T-helper 1 cell treated with Interleukin-12 subunit alpha and Interleukin-12 subunit beta and Interleukin-4 antibody, amounts not matched to agents 30 μg/mL and 1 μg/mL, for 36 hours (primary cell): ENCODE measurements around the gene ANKRD12.
A peak's percentile ranks its signal among the peaks of the same experiment; 100 is the strongest.
"Not testable (repeated sequence)": the region's sequence is repeated elsewhere in the genome, so short reads cannot be mapped to it uniquely, and the experiment has no call there.

Source experiments
- H3K27ac Mint-ChIP-seq: one replicate; pipeline ENCODE4 v1.8.0; 2021; ENCODE audit warnings: mild to moderate bottlenecking, mixed read lengths
- H3K27me3 Mint-ChIP-seq: one replicate; pipeline ENCODE4 v1.8.0; 2021; ENCODE audit warnings: low read depth, mixed read lengths
- H3K36me3 Mint-ChIP-seq: one replicate; pipeline ENCODE4 v1.8.0; 2021; ENCODE audit warnings: low read depth, mixed read lengths
- H3K4me1 Mint-ChIP-seq: one replicate; pipeline ENCODE4 v1.8.0; 2021; ENCODE audit warnings: low read depth, mixed read lengths
- H3K4me3 Mint-ChIP-seq: one replicate; pipeline ENCODE4 v1.8.0; 2021; ENCODE audit warnings: mild to moderate bottlenecking, moderate library complexity, mixed read lengths
- H3K9me3 Mint-ChIP-seq: one replicate; pipeline ENCODE4 v1.8.0; 2021; ENCODE audit warnings: mixed read lengths

Gene ANKRD12

GRCh38 chr18:9146224-9146623, 9.6 kb downstream of the ANKRD12 start:
- peak overlapping the region; percentile 70 for H3K27ac Mint-ChIP-seq
- no peak overlapping the region for H3K4me3 Mint-ChIP-seq
- H3K36me3 Mint-ChIP-seq: peaks cover 2% of the 10 kb centered on the region
- no peaks in the 10 kb centered on the region for H3K27me3 Mint-ChIP-seq
- no peaks in the 10 kb centered on the region for H3K9me3 Mint-ChIP-seq
- H3K4me1 Mint-ChIP-seq: peaks cover 60% of the 10 kb centered on the region

GRCh38 chr18:9147440-9148202, 11.0 kb downstream of the ANKRD12 start:
- Mint-ChIP-seq H3K9me3 (no peaks in the 10 kb centered on the region), H3K4me1 (peaks cover 49% of the 10 kb centered on the region), H3K36me3 (peaks cover 2% of the 10 kb centered on the region), H3K27me3 (no peaks in the 10 kb centered on the region), H3K4me3 (peak overlapping the region; percentile 51), H3K27ac (peak overlapping the region; percentile 79)

GRCh38 chr18:9148203-9148552, 11.6 kb downstream of the ANKRD12 start:
- H3K27ac Mint-ChIP-seq: peak overlapping the region; percentile 79
- H3K36me3 Mint-ChIP-seq: peaks cover 1% of the 10 kb centered on the region
- no peaks in the 10 kb centered on the region for H3K27me3 Mint-ChIP-seq
- peaks cover 48% of the 10 kb centered on the region for H3K4me1 Mint-ChIP-seq
- no peaks in the 10 kb centered on the region for H3K9me3 Mint-ChIP-seq
- H3K4me3 Mint-ChIP-seq: no peak overlapping the region

DNA sequence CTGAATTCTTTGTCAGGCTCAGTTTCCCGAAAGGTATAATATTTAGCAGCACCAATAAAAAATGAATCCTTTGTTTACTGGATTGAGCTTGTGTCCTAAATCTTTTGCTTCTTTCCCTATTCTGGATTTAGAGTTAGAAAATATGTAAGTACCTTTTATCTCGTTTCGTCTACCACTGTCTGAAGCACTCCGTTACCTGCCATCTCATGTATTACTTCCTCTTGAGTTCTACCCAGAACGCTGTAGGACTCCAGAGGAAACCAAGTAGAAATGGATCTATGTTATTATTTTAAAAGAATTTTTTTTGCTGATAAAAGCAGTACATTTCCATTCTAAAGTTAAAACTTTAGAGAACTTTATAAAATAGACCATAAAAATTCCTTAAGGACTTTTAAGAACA, 13.5 kb downstream of the ANKRD12 start:
- H3K27ac Mint-ChIP-seq: no peak overlapping the region
- no peak overlapping the region for H3K4me3 Mint-ChIP-seq
- H3K27me3 Mint-ChIP-seq: no peaks in the 10 kb centered on the region
- H3K36me3 Mint-ChIP-seq: peaks cover 10% of the 10 kb centered on the region
- no peaks in the 10 kb centered on the region for H3K9me3 Mint-ChIP-seq
- peaks cover 47% of the 10 kb centered on the region for H3K4me1 Mint-ChIP-seq

DNA sequence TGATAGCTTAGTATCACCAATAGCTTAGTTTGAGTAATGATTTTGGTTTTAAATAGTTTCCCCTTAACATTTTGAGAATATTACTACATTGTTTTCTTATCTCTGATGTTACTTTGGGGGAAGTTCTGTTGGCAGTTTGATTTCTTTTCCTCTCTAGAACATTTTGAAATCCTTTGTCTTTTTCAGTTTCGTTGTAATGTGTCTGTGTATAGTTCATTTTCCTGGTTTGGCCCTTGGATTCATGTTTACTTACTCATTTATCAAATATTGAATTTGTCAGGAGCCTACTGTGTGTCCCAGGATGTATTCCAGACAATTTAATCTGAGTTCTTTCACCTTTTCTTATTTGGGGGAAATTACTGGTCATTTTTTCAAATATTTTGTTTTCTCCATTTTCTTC, 16.7 kb downstream of the ANKRD12 start:
- H3K36me3 Mint-ChIP-seq: peaks cover 15% of the 10 kb centered on the region
- H3K4me1 Mint-ChIP-seq: peaks cover 38% of the 10 kb centered on the region
- no peaks in the 10 kb centered on the region for H3K27me3 Mint-ChIP-seq
- no peaks in the 10 kb centered on the region for H3K9me3 Mint-ChIP-seq
- no peak overlapping the region for H3K27ac Mint-ChIP-seq
- H3K4me3 Mint-ChIP-seq: no peak overlapping the region

- H3K27me3 Mint-ChIP-seq: no peaks in the 10 kb centered on the region
- no peak overlapping the region for H3K4me3 Mint-ChIP-seq
- H3K36me3 Mint-ChIP-seq: peaks cover 19% of the 10 kb centered on the region
- no peak overlapping the region for H3K27ac Mint-ChIP-seq
- peaks cover 3% of the 10 kb centered on the region for H3K9me3 Mint-ChIP-seq
- H3K4me1 Mint-ChIP-seq: peaks cover 32% of the 10 kb centered on the region
Measured at GRCh38 chr18:9156604-9157249, 20.1 kb downstream of the ANKRD12 start.

DNA sequence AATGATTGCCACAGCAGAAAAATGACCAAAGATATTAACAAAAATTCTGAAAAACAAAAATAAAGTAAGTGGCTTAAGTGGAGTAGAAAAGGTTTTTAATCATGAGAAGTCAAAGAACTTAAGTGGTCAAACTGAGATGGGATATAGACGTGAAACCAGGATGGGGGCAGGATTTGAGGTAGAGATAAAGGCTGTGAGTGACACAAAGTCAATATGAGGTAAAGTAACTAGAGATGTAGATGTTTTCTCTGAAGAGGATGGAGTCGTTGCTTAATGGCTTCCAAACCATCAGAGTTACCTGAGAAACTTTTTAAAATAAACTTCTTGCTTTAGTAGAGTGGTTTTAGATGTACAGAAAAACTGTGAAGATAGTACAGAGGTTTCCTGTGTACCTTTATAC, 21.2 kb downstream of the ANKRD12 start:
- H3K9me3 Mint-ChIP-seq: peaks cover 13% of the 10 kb centered on the region
- H3K4me1 Mint-ChIP-seq: peaks cover 30% of the 10 kb centered on the region
- H3K27ac Mint-ChIP-seq: no peak overlapping the region
- no peaks in the 10 kb centered on the region for H3K27me3 Mint-ChIP-seq
- H3K4me3 Mint-ChIP-seq: no peak overlapping the region
- H3K36me3 Mint-ChIP-seq: peaks cover 26% of the 10 kb centered on the region

- Mint-ChIP-seq H3K4me1 (peaks cover 22% of the 10 kb centered on the region), H3K9me3 (peaks cover 35% of the 10 kb centered on the region), H3K27ac (no peak overlapping the region), H3K27me3 (no peaks in the 10 kb centered on the region), H3K4me3 (no peak overlapping the region), H3K36me3 (peaks cover 36% of the 10 kb centered on the region)
Measured at GRCh38 chr18:9160014-9160413, 23.4 kb downstream of the ANKRD12 start.

DNA sequence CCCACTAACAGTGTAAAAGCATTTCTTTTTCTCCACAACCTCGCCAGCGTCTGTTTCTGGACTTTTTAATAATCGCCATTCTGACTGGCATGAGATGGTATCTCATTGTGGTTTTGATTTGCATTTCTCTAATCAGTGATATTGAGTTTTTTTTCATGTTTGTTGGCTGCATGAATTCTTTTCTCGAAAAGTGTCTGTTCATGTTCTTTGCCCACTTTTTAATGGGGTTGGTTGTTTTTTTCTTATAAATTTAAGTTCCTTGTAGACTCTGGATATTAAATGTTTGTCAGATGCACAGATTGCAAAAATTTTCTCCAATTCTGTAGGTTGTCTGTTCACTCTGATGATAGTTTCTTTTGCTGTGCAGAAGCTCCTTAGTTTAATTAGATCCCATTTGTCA, 26.1 kb downstream of the ANKRD12 start:
- not testable (repeated sequence) for H3K27ac Mint-ChIP-seq, H3K4me3 Mint-ChIP-seq, H3K27me3 Mint-ChIP-seq
- H3K36me3 Mint-ChIP-seq: peaks cover 38% of the 10 kb centered on the region
- peaks cover 43% of the 10 kb centered on the region for H3K9me3 Mint-ChIP-seq
- H3K4me1 Mint-ChIP-seq: peaks cover 12% of the 10 kb centered on the region

- Mint-ChIP-seq H3K36me3 (peaks cover 48% of the 10 kb centered on the region), H3K9me3 (peaks cover 46% of the 10 kb centered on the region)
- H3K27ac Mint-ChIP-seq, H3K27me3 Mint-ChIP-seq, H3K4me1 Mint-ChIP-seq, H3K4me3 Mint-ChIP-seq: not testable (repeated sequence)
Measured at GRCh38 chr18:9164149-9164548, 27.6 kb downstream of the ANKRD12 start.

GRCh38 chr18:9165883-9166282, 29.3 kb downstream of the ANKRD12 start:
- Mint-ChIP-seq H3K9me3 (peaks cover 49% of the 10 kb centered on the region), H3K4me1 (peaks cover 13% of the 10 kb centered on the region), H3K36me3 (peaks cover 56% of the 10 kb centered on the region)
- H3K27ac Mint-ChIP-seq, H3K27me3 Mint-ChIP-seq, H3K4me3 Mint-ChIP-seq: not testable (repeated sequence)

GRCh38 chr18:9169515-9169914, 32.9 kb downstream of the ANKRD12 start:
- not testable (repeated sequence) for H3K27me3 Mint-ChIP-seq, H3K4me3 Mint-ChIP-seq, H3K27ac Mint-ChIP-seq
- Mint-ChIP-seq H3K4me1 (peaks cover 20% of the 10 kb centered on the region), H3K9me3 (peaks cover 20% of the 10 kb centered on the region), H3K36me3 (peaks cover 39% of the 10 kb centered on the region)

DNA sequence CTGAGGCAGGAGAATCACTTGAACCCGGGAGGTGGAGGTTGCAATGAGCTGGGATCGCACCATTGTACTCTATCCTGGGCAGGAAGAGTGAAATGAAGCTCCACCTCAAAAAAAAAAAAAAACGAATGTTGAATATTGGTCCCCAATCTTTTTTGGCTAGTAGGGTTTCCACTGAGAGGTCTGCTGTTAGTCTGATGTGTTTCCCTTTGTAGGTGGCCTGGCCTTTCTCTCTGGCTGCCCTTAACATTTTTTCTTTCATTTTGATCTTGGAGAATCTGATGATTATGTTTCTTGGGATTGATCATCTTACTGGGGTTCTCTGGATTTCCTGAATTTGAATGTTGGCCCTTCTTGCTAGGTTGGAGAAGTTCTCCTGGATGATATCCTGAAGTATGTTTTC, 35.3 kb downstream of the ANKRD12 start:
- peaks cover 22% of the 10 kb centered on the region for H3K4me1 Mint-ChIP-seq
- H3K27ac Mint-ChIP-seq: not testable (repeated sequence)

DNA sequence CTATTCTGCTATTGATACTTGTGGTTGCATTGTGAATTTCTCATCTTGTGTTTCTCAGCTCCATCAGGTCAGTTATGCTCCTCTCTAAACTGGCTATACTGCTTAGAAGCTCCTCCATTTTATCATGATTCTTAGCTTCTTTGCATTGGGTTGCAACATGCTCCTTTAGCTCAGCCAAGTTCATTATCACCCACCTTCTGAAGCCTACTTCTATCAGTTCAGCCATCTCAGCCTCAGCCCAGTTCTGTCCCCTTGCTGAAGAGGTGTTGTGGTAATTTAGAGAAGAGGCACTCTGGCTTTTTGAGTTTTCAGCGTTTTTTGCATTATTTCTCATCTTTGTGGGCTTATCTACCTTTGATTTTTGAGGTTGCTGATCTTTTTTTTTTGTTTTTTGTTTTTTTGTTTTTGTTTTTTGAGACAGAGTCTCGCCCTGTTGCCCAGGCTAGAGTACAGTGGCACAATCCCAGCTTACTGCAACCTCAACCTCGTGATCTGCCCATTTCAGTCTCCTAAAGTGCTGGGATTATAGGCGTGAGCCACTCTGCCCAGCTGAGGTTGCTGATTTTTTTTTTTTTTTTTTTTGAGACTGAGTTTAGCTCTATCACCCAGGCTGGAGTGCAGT, 36.0 kb downstream of the ANKRD12 start:
- Mint-ChIP-seq H3K4me3 (no peak overlapping the region), H3K27me3 (no peaks in the 10 kb centered on the region), H3K4me1 (peaks cover 20% of the 10 kb centered on the region), H3K36me3 (peaks cover 39% of the 10 kb centered on the region), H3K27ac (no peak overlapping the region), H3K9me3 (peaks cover 7% of the 10 kb centered on the region)

More for the DNA sequence above, 35.3 kb downstream of the ANKRD12 start:
- H3K27me3 Mint-ChIP-seq, H3K4me3 Mint-ChIP-seq, H3K9me3 Mint-ChIP-seq: not testable (repeated sequence)
- H3K36me3 Mint-ChIP-seq: peaks cover 41% of the 10 kb centered on the region

GRCh38 chr18:9173770-9174233, 37.2 kb downstream of the ANKRD12 start:
- no peak overlapping the region for H3K27ac Mint-ChIP-seq
- peaks cover 6% of the 10 kb centered on the region for H3K9me3 Mint-ChIP-seq
- peaks cover 23% of the 10 kb centered on the region for H3K4me1 Mint-ChIP-seq
- H3K27me3 Mint-ChIP-seq: no peaks in the 10 kb centered on the region
- H3K4me3 Mint-ChIP-seq: no peak overlapping the region
- H3K36me3 Mint-ChIP-seq: peaks cover 33% of the 10 kb centered on the region
